ENCODE results near the gene SH3GL1.

Gene SH3GL1, protein sequence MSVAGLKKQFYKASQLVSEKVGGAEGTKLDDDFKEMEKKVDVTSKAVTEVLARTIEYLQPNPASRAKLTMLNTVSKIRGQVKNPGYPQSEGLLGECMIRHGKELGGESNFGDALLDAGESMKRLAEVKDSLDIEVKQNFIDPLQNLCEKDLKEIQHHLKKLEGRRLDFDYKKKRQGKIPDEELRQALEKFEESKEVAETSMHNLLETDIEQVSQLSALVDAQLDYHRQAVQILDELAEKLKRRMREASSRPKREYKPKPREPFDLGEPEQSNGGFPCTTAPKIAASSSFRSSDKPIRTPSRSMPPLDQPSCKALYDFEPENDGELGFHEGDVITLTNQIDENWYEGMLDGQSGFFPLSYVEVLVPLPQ

GRCh38 chr19:4400135-4400936 is at the start of gene SH3GL1:
TSS of gene SH3GL1 (minus strand) at chr19:4400547. CDS start at chr19:4400368, 179 bp downstream.
- DNase-seq: peak; percentile 92

- DNase-seq: no peak
Observed at GRCh38 chr19:4449639-4450028, 49.3 kb upstream of the SH3GL1 start.

- DNase-seq: no peak
Observed at GRCh38 chr19:4449022-4449638, 48.8 kb upstream of the SH3GL1 start.

- DNase-seq: no peak
Observed at GRCh38 chr19:4448147-4448985, 48.0 kb upstream of the SH3GL1 start.

DNA sequence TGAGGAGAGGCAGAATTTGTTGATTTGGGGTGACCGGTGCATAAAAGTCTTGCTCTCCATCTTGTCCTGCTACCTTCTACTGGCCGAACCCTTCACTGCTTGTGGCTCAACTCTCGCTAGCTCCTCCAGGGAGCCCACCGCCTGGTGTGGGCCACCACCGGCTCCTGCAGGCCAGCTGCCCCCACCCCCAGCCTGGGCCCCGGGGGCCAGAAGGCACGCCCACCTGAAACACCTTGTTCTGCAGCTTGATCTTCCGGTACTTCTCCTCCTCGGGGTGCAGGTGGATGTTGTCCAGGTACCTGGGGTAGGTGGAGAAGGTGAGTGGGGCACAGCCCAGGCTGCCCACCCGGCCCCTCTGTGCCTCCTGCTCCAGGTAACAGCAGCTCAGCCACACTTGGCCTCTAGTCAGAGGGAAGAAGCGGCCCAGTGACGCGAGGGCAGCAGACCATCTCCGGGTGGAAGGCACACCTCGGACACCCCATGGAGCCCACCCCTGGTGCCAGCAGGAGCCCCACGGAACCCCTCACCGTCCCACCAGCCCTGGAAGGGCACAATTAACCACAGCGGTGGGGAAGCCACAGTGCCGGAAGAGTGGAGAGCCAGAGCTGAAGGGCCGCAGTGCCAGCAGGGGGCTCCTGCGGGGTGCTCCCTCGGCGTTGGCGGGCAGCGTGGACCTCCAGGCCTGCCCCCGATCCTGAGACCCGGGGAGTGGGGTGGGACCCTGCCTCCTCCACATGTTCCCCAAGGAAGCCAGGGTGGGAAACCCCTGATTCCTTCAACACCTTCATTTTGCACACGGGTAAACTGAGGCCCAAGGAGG is 47.2 kb upstream of the SH3GL1 start:
- DNase-seq: no peak

DNA sequence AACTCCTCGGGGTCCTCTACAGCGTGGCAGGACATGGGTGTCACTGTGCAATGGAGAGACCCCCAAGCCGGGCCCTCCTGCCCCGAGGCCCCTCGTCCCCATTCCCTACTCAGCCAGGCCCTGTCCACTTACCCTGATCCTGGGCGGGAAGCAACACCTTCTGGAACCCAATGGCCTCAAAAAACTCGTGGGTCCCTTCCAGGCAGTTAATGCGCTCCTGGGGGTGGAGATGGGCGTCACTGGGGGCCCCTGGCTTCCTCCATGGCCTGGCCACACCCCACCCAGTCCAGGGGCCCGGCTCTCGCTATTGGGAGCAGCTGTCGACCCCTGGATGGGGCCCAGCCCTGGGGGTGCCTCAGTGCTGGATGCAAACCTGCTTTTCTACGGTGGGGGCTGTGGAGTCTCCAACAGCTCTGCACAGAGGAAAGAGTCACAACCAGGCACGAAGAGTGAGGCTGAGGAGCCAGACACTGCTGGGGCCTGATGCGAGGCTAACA is 46.4 kb upstream of the SH3GL1 start:
- DNase-seq: no peak

- no peak for DNase-seq
Observed at GRCh38 chr19:4445963-4446703, 45.8 kb upstream of the SH3GL1 start.

DNA sequence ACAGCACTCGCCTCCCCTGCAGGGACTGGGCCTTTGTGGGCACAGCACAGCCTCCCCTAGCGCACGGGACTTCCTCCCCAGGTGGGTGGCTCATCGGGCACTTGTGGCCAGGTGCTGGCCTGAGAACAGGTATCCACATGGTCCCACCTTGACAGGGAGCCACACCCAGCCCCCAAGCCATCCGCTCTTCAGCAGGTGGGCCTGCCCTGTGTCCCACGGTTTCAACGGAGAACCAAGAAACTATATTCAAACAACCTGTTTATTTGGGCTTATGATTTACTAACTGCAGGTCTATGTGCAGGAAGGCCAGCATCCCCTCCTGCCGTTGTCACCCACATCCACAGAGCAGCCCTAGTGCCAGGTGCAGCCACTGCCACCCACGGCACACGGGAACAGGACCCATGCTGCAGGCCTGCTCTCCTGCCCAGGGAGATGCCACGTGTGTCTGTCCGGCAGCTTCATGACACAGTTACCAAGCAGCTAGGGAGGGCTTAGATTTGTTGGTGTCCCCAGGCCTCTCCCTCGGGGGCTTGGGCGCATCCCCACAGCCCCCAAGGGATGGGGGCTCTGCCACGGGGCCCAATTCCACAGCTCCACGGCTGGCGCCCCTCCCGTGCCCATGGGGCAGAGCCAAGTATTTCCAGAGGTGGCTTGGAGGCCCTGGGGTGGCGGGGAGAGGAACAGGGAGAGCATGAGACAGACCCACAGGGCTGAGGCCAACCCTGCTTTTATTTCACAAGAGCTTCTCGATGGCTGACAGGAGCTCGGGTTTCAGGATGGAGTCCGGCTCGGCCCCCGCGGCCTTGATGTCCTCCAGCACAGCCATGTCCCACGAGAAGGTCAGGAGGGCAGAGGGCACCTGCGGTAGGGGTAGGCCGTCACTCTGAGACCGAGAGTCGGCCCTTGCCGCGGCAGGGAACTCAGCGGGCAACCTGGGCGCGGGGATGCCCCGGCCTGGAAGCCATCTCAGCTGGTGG is 44.7 kb upstream of the SH3GL1 start:
- DNase-seq: no peak

- DNase-seq: no peak
Observed at GRCh38 chr19:4443966-4444764, 43.8 kb upstream of the SH3GL1 start.

DNA sequence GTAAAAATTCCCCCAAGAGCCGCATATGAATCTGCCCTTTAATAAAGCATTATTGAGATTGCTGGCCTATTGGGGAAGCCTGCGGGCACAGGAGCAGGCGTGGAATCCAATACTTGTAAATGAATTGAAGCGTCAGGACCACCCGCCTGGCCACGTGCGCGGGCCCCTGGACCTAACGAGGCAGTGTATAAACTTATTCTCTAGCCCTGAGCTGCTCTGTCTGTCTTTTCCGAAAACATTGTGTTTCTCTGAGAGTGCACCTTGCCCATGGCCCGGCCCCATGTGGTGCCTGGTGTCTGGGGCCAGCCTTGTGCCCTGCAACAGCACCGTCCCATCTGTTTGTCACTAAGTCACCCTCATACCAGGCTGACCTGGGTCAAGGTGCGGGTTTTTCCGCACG is 42.8 kb upstream of the SH3GL1 start:
- DNase-seq: no peak

GRCh38 chr19:4442819-4443146 is 42.4 kb upstream of the SH3GL1 start:
- DNase-seq: no peak

DNA sequence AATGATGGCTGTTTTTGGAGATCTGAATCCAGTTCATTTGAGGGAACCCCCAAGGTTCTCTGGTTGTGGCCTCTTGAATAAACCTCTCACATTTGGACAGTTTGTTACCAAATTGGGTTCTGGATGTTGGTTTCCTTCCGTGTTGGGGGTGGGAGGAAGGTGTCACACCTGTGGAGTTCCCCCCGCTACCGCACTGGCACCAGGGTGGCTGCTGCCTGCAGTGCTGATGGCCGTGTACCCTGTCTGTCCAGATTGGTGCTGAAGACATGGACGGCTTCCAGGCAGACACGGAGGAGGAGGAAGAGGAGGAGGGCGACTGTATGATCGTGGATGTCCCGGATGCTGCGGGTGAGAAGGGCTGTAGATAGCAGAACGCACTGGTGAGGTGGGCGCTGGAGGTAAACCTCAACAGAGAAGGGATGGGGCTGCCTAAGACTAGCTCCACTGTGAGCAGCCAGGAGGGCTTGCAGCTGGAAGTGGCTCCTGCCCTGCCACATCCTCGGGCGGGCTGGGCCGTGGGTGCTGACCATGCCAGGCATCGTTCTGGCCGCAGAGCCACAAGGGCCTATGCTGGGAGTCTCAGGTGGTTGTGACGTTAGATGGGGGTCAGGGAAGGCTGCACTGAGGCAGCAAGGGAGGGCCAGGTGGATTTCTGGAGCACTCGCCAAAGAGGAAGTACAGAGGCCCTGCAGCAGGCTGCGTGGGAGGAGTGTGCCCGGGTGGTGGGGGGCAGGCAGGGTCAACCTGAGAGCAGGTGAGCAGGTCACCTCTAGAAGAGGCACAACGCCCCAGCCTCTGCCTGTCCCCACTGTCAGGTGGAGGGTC is 41.9 kb upstream of the SH3GL1 start:
- no peak for DNase-seq

- no peak for DNase-seq
Observed at GRCh38 chr19:4439243-4439642, 38.9 kb upstream of the SH3GL1 start.

DNA sequence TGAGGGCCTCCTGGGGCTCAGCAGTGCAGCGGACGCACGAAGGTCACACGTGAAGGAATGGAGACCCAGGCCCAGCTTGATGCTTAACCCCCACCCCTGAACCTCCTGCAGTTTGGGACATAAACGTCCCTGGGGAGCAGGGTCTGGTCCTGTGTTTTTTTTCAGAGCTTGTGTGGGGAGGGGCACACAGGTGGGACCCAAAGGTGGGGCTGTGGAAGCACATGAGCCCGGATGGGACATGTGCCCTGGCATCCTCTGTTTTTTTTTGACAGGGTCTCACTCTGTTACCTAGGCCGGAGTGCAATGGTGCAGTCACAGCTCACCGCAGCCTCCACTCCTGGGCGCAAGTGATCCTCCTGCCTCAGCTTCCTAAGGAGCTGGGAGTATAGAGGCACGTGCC is 36.8 kb upstream of the SH3GL1 start:
- no peak for DNase-seq

DNA sequence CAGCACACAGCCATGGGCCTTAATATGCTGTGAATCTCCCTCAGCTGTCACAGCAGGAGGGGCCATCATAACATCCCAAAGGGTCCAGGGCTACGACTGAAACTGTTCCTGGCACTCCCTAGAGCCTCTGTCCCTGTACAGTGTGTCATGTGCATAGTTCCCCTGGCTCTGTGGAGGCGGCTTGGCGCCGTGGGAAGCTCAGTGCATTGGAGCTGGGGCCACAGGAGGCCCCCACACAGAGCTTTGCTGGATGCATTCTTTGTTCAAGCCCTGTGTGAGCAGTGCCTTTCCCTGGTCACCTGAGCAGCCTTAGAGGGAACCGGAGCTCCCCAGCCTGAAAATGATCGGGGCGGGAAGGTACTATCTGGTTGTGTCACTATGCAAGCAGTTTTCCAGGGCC is 35.9 kb upstream of the SH3GL1 start:
- no peak for DNase-seq

DNA sequence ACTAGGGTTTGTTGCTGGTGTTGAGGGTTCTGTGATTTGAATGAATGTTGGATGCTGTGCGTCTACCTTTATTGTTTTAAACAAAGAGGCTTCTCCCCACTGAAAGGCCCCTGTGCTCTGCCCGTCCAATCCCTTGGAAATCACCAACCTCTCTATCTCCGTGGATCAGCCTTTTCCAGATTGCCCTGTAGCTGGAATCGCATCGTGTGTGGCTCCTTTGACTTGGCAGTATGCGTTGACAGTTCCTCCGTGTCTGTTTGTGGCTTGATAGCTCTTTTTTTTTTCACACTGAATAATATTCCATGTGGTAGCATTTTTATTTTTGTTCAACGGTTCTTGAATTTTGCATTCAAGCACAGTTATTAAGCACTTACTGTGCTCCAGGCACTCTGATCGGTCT is 34.0 kb upstream of the SH3GL1 start:
- DNase-seq: no peak

GRCh38 chr19:4432918-4433506 is 32.7 kb upstream of the SH3GL1 start:
- no peak for DNase-seq
